Fibroblast of pulmonary artery (primary cell): ENCODE results near the gene FOXK2.

Experiments used
- DNase-seq: peaks from one replicate; pipeline ENCODE4 v3.0.0-alpha.2; 2010; ENCODE audit warnings: low read depth
- H3K4me3 ChIP-seq: replicated peaks from 2 replicates; pipeline ENCODE4 v1.5.1; 2011; ENCODE audit warnings: low read depth, mild to moderate bottlenecking, control low read depth, low read length, moderate library complexity
- TF ChIP-seq, protein P1 (sequence below): IDR thresholded peaks from 2 replicates; pipeline ENCODE4 v1.5.1; 2011; ENCODE audit warnings: mild to moderate bottlenecking, control low read depth, low read length, inconsistent platforms; ENCODE audit errors: missing control alignments

Gene FOXK2

DNA sequence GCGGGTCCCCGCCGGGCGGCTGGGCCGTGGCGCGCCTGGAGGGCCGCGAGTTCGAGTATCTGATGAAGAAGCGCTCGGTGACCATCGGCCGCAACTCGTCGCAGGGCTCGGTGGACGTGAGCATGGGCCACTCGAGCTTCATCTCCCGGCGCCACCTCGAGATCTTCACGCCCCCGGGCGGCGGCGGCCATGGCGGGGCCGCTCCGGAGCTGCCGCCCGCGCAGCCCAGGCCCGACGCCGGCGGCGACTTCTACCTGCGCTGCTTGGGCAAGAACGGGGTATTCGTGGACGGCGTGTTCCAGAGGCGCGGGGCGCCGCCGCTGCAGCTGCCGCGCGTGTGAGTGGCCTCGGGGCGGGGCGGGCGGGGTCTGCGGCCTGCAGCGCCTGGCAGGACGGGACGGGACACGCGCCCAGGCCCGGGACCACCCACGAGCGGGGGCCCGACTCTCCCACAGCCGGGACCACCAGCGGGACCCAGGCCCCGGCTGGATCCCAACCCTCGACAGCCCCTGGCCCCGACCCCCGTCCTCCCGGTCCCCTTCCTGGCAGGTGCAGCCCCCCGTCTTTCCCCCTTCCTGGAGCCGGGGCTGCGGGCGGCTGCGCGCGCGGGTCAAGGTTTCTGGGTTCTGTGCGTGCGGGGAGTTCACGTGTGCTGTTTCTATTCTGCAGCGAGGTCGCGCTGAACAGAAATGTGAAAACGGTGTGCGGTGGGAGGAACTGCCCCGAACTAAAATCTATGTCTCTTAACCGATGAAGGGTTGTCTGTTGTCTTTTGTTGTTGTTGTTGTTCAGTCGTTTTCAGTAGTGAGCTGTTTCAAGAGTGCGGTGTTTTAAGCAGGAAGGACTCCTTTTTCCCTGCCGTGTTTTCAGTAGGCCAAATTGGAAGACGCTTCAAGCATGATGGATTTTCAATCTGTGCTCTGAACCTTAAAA is 705 bp downstream of the FOXK2 start:
- TF ChIP-seq, protein P1, sequence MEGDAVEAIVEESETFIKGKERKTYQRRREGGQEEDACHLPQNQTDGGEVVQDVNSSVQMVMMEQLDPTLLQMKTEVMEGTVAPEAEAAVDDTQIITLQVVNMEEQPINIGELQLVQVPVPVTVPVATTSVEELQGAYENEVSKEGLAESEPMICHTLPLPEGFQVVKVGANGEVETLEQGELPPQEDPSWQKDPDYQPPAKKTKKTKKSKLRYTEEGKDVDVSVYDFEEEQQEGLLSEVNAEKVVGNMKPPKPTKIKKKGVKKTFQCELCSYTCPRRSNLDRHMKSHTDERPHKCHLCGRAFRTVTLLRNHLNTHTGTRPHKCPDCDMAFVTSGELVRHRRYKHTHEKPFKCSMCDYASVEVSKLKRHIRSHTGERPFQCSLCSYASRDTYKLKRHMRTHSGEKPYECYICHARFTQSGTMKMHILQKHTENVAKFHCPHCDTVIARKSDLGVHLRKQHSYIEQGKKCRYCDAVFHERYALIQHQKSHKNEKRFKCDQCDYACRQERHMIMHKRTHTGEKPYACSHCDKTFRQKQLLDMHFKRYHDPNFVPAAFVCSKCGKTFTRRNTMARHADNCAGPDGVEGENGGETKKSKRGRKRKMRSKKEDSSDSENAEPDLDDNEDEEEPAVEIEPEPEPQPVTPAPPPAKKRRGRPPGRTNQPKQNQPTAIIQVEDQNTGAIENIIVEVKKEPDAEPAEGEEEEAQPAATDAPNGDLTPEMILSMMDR: no peak
- DNase-seq: peak; percentile 34
- H3K4me3 ChIP-seq: peak overlapping the region; percentile 78

DNA sequence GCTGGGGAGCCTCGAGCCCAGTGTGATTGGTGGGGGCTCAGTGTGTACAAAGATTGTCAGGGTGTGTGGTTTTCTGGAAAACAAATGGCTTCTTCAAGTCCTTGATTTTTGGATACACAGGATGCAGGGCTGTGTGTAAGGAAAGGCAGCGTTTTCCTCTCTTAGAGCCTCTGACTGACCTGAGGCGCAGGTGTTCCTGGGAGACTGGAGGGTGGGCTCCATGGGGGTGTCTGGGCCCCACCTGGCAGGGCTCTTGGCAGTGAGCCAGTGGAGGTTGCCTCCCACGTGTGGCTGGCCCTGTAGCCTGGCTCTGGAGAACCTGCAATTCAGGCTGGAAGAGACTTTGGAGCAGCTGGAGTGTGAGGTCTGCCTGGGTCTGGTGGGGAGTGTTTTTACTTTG is 5.0 kb downstream of the FOXK2 start:
- TF ChIP-seq, protein P1: no peak
- no peak for DNase-seq
- H3K4me3 ChIP-seq: no peak overlapping the region

DNA sequence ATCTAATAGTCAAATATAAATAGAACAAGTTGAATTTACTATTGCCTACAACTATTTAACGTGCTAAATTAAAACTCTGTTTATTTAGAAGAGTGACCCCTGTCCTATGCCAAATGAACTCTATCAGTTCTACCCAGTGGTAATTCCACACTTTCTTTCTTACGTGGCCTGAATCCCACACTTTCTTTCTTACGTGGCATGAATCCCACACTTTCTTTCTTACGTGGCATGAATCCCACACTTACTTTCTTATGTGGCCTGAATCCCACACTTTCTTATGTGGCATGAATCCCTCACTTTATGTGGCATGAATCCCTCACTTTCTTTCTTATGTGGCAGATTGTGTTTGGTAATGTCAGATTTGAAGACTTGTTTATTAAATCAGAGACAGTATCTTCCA is 6.2 kb downstream of the FOXK2 start:
- no peak overlapping the region for H3K4me3 ChIP-seq
- DNase-seq: no peak
- TF ChIP-seq, protein P1: no peak

- TF ChIP-seq, protein P1: no peak
- H3K4me3 ChIP-seq: no peak overlapping the region
- no peak for DNase-seq
Measured at GRCh38 chr17:82527898-82528297, 8.4 kb downstream of the FOXK2 start.

GRCh38 chr17:82528484-82529265 is 9.1 kb downstream of the FOXK2 start:
- no peak overlapping the region for H3K4me3 ChIP-seq
- TF ChIP-seq, protein P1: peak; percentile 16
- DNase-seq: peak; percentile 30

DNA sequence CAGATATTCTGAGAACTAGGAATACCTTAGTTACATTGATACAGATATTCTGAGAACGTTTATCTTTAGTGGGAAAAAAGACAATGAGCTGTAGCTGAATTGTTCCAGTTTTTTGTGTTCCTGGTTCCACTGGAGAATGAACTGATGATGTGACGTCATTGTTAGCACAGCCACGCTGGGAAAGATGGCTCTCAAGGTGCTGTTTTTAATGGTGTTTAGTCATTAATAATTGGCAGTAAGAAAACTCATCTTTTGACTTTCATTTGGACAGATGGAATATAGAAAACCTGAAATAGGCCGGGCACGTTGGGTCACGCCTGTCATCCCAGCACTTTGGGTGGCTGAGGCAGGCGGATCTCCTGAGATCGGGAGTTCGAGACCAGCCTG is 10.4 kb downstream of the FOXK2 start:
- TF ChIP-seq, protein P1: no peak
- no peak for DNase-seq
- H3K4me3 ChIP-seq: no peak overlapping the region
